ENCODE results near the gene ASB2.

DNA sequence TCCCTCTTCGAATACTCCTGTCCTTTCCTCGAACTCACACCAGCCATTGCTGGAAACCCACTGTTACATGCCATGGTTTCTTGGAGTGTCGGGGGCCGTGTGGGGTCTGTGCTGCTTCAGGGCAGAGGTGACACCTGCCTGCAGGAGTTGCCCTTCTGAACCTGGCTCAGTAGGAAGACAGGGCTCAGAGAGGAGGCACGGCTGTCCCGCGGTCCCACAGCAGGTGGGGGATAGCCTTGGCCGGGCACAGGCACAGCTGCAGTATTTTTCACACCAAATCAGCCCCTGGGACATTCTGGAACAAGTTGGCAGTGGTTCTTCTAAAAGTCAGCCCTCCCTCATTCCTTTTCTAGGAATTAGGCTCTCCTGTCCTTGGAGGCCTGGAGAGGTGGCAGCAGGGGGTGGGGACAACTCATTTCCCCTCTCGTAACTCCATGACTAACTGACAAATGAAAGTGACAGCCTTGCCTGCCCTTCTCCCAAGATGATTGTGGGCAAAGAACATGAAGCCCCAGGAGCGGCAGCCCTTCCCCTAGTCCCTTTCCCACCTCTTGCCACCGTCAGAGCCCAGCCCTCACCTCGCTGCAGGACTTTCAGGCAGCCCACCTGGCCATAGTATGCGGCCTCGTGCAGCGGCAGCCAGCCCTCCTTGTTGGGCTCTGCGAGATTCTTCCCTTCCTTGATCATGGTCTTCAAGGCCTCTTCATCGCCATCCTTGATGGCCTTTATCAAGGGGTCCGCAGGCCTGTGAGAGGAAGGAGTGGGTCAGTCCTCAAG lies 22.4 kb downstream of the ASB2 start:
- TF ChIP-seq, protein P1, sequence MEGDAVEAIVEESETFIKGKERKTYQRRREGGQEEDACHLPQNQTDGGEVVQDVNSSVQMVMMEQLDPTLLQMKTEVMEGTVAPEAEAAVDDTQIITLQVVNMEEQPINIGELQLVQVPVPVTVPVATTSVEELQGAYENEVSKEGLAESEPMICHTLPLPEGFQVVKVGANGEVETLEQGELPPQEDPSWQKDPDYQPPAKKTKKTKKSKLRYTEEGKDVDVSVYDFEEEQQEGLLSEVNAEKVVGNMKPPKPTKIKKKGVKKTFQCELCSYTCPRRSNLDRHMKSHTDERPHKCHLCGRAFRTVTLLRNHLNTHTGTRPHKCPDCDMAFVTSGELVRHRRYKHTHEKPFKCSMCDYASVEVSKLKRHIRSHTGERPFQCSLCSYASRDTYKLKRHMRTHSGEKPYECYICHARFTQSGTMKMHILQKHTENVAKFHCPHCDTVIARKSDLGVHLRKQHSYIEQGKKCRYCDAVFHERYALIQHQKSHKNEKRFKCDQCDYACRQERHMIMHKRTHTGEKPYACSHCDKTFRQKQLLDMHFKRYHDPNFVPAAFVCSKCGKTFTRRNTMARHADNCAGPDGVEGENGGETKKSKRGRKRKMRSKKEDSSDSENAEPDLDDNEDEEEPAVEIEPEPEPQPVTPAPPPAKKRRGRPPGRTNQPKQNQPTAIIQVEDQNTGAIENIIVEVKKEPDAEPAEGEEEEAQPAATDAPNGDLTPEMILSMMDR (IDR thresholded peaks at IDR 0.05 in 2 of 3, conservative IDR thresholded peaks at IDR 0.05 in 1 of 3; ENCODE audit: borderline replicate concordance in 1 of 3, insufficient read depth in 1 of 3, low read depth in 2 of 3, low read length in 2 of 3), result no peak
- TF ChIP-seq POLR2A (IDR thresholded peaks at IDR 0.05; ENCODE audit: borderline replicate concordance, extremely low read depth, insufficient read depth, insufficient read length) (no peak), EZH2 (IDR thresholded peaks at IDR 0.05) (no peak), JUND (IDR thresholded peaks at IDR 0.05) (no peak), POLR2AphosphoS5 (IDR thresholded peaks at IDR 0.05; ENCODE audit: low read depth, low read length) (no peak), RAD21 (IDR thresholded peaks at IDR 0.05; ENCODE audit: low read depth) (no peak), MAX (IDR thresholded peaks at IDR 0.05) (no peak), ELF1 (IDR thresholded peaks at IDR 0.05; ENCODE audit: borderline replicate concordance, low read depth) (no peak), YY1 (IDR thresholded peaks at IDR 0.05; ENCODE audit: extremely low read depth, insufficient replicate concordance, low read depth, low read length) (no peak), CBX3 (IDR thresholded peaks at IDR 0.05; ENCODE audit: low read depth) (no peak), FOSL1 (IDR thresholded peaks at IDR 0.05; ENCODE audit: low read depth) (no peak)

All from HCT116 (cell line).